ENCODE measurements around the gene TCF7L1.

TCF7L1 gene, protein sequence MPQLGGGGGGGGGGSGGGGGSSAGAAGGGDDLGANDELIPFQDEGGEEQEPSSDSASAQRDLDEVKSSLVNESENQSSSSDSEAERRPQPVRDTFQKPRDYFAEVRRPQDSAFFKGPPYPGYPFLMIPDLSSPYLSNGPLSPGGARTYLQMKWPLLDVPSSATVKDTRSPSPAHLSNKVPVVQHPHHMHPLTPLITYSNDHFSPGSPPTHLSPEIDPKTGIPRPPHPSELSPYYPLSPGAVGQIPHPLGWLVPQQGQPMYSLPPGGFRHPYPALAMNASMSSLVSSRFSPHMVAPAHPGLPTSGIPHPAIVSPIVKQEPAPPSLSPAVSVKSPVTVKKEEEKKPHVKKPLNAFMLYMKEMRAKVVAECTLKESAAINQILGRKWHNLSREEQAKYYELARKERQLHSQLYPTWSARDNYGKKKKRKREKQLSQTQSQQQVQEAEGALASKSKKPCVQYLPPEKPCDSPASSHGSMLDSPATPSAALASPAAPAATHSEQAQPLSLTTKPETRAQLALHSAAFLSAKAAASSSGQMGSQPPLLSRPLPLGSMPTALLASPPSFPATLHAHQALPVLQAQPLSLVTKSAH

DNA sequence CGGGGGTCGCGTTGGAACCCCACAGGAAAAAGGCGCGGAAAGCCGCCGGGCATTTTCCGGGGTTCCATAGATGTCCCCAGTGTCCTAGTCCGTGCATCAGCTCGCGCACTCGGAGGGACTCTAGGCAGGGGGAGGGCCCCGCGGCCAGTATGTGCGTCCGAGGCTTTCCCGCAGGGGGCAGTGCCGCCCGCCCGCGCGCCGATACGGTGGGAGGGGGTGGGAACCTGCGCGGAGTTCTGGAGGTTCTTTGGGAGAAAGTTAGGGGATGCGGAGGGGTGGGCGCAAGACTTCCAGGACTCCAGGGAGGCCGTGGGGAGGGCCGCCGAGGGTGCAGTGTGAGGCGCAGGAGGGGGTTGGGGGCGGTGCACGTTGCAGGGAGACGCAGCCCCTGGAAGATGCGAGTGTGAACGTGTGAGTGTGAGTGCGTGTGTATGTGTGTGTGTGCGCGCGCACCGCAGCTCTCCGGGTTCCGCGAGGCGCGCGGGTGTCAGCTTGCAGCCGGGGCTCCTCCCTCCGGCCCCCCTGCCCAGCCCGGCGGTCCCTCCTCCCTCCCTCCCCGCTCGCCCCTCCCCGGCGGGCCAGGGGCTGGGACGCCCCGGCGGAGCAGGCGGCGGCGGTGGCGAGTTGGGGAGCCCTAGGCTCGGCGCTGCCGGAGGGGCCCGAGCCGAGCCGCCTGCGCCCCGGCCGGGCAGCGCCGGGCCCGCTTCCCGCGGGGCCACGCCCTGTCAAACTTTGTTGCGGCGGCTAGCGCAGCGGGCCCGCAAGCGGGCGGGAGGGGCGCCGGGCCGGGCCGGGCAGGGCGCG is at the start of gene TCF7L1:
Gene TCF7L1, plus strand, starts transcription at position 559 of the 804 bp plus-strand sequence. CDS start 293 bp downstream, outside the sequence.
- TF ChIP-seq EP300 (IDR thresholded peaks at IDR 0.05; ENCODE audit: borderline replicate concordance) = no peak
- TF ChIP-seq RAD21 (IDR thresholded peaks at IDR 0.05; ENCODE audit: low read depth) = peak; percentile 79
- no peak for TF ChIP-seq YY1 (IDR thresholded peaks at IDR 0.05; ENCODE audit: low read depth)
- peak; percentile 25; the same call in 1 of the 2 replicates for TF ChIP-seq TCF12 (IDR thresholded peaks at IDR 0.05; ENCODE audit: low read depth)
- TF ChIP-seq, protein P1, sequence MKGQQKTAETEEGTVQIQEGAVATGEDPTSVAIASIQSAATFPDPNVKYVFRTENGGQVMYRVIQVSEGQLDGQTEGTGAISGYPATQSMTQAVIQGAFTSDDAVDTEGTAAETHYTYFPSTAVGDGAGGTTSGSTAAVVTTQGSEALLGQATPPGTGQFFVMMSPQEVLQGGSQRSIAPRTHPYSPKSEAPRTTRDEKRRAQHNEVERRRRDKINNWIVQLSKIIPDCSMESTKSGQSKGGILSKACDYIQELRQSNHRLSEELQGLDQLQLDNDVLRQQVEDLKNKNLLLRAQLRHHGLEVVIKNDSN (IDR thresholded peaks at IDR 0.05) = no peak
- no peak for TF ChIP-seq TAF1 (IDR thresholded peaks at IDR 0.05; ENCODE audit: low read depth)
- TF ChIP-seq TEAD4 (IDR thresholded peaks at IDR 0.05) = 0 out of 2 replicates have a peak, but pooled peaks have one; percentile 13
- TF ChIP-seq CREB1 (IDR thresholded peaks at IDR 0.05; ENCODE audit: low read depth) = no peak
- no peak for TF ChIP-seq FOXM1 (IDR thresholded peaks at IDR 0.05; ENCODE audit: borderline replicate concordance, low read depth)
- TF ChIP-seq, protein P2, sequence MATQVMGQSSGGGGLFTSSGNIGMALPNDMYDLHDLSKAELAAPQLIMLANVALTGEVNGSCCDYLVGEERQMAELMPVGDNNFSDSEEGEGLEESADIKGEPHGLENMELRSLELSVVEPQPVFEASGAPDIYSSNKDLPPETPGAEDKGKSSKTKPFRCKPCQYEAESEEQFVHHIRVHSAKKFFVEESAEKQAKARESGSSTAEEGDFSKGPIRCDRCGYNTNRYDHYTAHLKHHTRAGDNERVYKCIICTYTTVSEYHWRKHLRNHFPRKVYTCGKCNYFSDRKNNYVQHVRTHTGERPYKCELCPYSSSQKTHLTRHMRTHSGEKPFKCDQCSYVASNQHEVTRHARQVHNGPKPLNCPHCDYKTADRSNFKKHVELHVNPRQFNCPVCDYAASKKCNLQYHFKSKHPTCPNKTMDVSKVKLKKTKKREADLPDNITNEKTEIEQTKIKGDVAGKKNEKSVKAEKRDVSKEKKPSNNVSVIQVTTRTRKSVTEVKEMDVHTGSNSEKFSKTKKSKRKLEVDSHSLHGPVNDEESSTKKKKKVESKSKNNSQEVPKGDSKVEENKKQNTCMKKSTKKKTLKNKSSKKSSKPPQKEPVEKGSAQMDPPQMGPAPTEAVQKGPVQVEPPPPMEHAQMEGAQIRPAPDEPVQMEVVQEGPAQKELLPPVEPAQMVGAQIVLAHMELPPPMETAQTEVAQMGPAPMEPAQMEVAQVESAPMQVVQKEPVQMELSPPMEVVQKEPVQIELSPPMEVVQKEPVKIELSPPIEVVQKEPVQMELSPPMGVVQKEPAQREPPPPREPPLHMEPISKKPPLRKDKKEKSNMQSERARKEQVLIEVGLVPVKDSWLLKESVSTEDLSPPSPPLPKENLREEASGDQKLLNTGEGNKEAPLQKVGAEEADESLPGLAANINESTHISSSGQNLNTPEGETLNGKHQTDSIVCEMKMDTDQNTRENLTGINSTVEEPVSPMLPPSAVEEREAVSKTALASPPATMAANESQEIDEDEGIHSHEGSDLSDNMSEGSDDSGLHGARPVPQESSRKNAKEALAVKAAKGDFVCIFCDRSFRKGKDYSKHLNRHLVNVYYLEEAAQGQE (IDR thresholded peaks at IDR 0.05; ENCODE audit: low read depth) = no peak
- no peak for TF ChIP-seq NFIC (IDR thresholded peaks at IDR 0.05)
- no peak for TF ChIP-seq CEBPB (IDR thresholded peaks at IDR 0.05)
- TF ChIP-seq, protein P3, sequence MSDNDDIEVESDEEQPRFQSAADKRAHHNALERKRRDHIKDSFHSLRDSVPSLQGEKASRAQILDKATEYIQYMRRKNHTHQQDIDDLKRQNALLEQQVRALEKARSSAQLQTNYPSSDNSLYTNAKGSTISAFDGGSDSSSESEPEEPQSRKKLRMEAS (IDR thresholded peaks at IDR 0.05) = peak; percentile 57; the same call in 1 of the 2 replicates
- TF ChIP-seq ZBTB7A (IDR thresholded peaks at IDR 0.05; ENCODE audit: low read depth) = peak; percentile 96
- TF ChIP-seq EGR1 (IDR thresholded peaks at IDR 0.05) = 0 out of 2 replicates have a peak, but pooled peaks have one; percentile 7

DNA sequence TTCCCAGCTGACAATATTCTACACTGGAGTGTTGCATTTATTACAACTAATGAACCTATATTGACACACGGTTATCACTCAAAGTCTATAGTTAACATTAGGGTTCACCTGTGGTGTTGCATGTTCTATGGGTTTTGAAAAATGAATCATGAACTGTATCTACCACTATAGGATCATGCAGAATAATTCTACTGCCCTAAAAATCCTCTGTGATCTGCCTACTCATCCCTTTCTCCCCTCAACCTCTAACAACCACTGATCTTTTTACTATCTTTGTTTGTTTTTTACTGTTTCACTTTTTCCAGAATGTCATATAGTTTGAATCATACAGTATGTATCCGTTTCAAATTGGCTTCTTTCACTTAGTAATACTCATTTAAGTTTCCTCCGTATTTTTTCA is 47.6 kb upstream of the TCF7L1 start:
- no peak for TF ChIP-seq TEAD4 (IDR thresholded peaks at IDR 0.05)
- no peak for TF ChIP-seq CEBPB (IDR thresholded peaks at IDR 0.05)
- TF ChIP-seq TCF12 (IDR thresholded peaks at IDR 0.05; ENCODE audit: low read depth) = no peak
- no peak for TF ChIP-seq NFIC (IDR thresholded peaks at IDR 0.05)
- TF ChIP-seq ZBTB7A (IDR thresholded peaks at IDR 0.05; ENCODE audit: low read depth) = no peak
- no peak for TF ChIP-seq FOXM1 (IDR thresholded peaks at IDR 0.05; ENCODE audit: borderline replicate concordance, low read depth)
- TF ChIP-seq, protein P3 (IDR thresholded peaks at IDR 0.05) = no peak
- TF ChIP-seq CREB1 (IDR thresholded peaks at IDR 0.05; ENCODE audit: low read depth) = no peak
- TF ChIP-seq, protein P1 (IDR thresholded peaks at IDR 0.05) = no peak
- no peak for TF ChIP-seq RAD21 (IDR thresholded peaks at IDR 0.05; ENCODE audit: low read depth)
- no peak for TF ChIP-seq EGR1 (IDR thresholded peaks at IDR 0.05)
- TF ChIP-seq TAF1 (IDR thresholded peaks at IDR 0.05; ENCODE audit: low read depth) = no peak
- no peak for TF ChIP-seq EP300 (IDR thresholded peaks at IDR 0.05; ENCODE audit: borderline replicate concordance)
- TF ChIP-seq, protein P2 (IDR thresholded peaks at IDR 0.05; ENCODE audit: low read depth) = no peak
- TF ChIP-seq YY1 (IDR thresholded peaks at IDR 0.05; ENCODE audit: low read depth) = no peak

DNA sequence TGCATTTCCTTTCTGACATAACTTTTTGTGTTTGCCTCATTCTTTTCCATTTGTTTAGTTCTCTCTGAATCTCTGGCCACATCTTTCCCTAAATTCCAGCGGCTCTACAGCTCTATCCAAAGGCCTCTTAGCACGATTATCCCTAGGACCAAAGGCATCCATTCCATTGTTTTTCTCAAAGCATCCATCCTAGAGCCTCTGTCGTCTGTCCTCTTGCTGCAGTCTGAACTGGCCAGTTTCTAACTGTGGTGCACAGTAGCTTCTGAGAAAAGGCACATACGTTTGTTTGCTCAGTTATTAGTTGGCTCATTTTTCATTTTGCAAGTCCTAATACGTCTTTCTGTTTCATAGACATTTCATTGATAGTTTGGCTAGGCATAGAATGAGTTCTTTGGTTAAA is 45.7 kb upstream of the TCF7L1 start:
- TF ChIP-seq FOXM1 (IDR thresholded peaks at IDR 0.05; ENCODE audit: borderline replicate concordance, low read depth) = no peak
- no peak for TF ChIP-seq EGR1 (IDR thresholded peaks at IDR 0.05)
- TF ChIP-seq EP300 (IDR thresholded peaks at IDR 0.05; ENCODE audit: borderline replicate concordance) = no peak
- TF ChIP-seq, protein P3 (IDR thresholded peaks at IDR 0.05) = no peak
- TF ChIP-seq, protein P1 (IDR thresholded peaks at IDR 0.05) = no peak
- TF ChIP-seq, protein P2 (IDR thresholded peaks at IDR 0.05; ENCODE audit: low read depth) = no peak
- no peak for TF ChIP-seq CREB1 (IDR thresholded peaks at IDR 0.05; ENCODE audit: low read depth)
- no peak for TF ChIP-seq TAF1 (IDR thresholded peaks at IDR 0.05; ENCODE audit: low read depth)
- TF ChIP-seq ZBTB7A (IDR thresholded peaks at IDR 0.05; ENCODE audit: low read depth) = no peak
- TF ChIP-seq CEBPB (IDR thresholded peaks at IDR 0.05) = no peak
- no peak for TF ChIP-seq TCF12 (IDR thresholded peaks at IDR 0.05; ENCODE audit: low read depth)
- no peak for TF ChIP-seq NFIC (IDR thresholded peaks at IDR 0.05)
- no peak for TF ChIP-seq YY1 (IDR thresholded peaks at IDR 0.05; ENCODE audit: low read depth)
- TF ChIP-seq RAD21 (IDR thresholded peaks at IDR 0.05; ENCODE audit: low read depth) = no peak
- no peak for TF ChIP-seq TEAD4 (IDR thresholded peaks at IDR 0.05)
